GM12878 (cell line): ENCODE data around the gene GAGE10. TPM values are rescaled to one million over a fixed set of nuclear protein-coding genes. Genes with fewer than 3 reads are reported as not detected.

Source experiments
- ATAC-seq: fragments of 200-7000 bp; cut with Tn5 transposase; 3 replicates; pipeline ENCODE4 v1.9.1; 2020; ENCODE audit warnings: mild to moderate bottlenecking, moderate library complexity
- BruUV-seq: library from RNA; stranded (reverse); fragments of 400-500 nt; replicated peaks from 2 replicates; lab custom pipeline; 2021; lab: Mats Ljungman, UMichigan
- CTCF ChIA-PET: fragments of 300-600 bp; sonication (Branson Sonifier 250); formaldehyde crosslinking; extraction: SDS; loops from one replicate; lab custom pipeline; 2021; ENCODE audit warnings: inconsistent platforms; lab: Yijun Ruan, JAX
- POLR2A ChIA-PET: fragments of 350-600 bp; formaldehyde crosslinking; extraction: SDS; loops from one replicate; lab custom pipeline; 2021; ENCODE audit warnings: inconsistent platforms; lab: Charles Lee
- RAD21 ChIA-PET: fragments of 300-600 bp; sonication (Branson Sonifier 250); formaldehyde crosslinking; loops from one replicate; lab custom pipeline; 2023; ENCODE audit warnings: antibody characterized with exemption; ENCODE audit not compliant: unreplicated experiment; lab: Charles Lee
- SMC1A ChIA-PET: fragments of 300-600 bp; sonication (Branson Sonifier 250); formaldehyde crosslinking; loops from one replicate; lab custom pipeline; 2023; ENCODE audit not compliant: unreplicated experiment, uncharacterized antibody; lab: Charles Lee
- DNase-seq: peaks from one replicate; pipeline ENCODE4 v3.0.0-alpha.2; 2011; ENCODE audit warnings: low read depth, low spot score
- FAIRE-seq: peaks from 3 replicates; lab custom pipeline; 2011; peaks lifted over from hg19 to GRCh38; lab: Jason Lieb, UNC
- H2AFZ ChIP-seq: 2 replicates; pipeline ENCODE4 v1.6.0; 2011; ENCODE audit warnings: low read depth, low read length, control low read depth; ENCODE audit not compliant: control insufficient read depth
- H3K27ac ChIP-seq: 2 replicates; pipeline ENCODE4 v1.5.1; 2011; ENCODE audit warnings: control low read depth; ENCODE audit not compliant: control insufficient read depth, insufficient read depth
- H3K27me3 ChIP-seq, 2 experiments: replicated peaks in 1 of 2; 2 replicates each; pipeline versions ENCODE4 v1.6.0 to v1.6.1; 2011; ENCODE audit warnings: low read length in 1 of 2; ENCODE audit not compliant: control insufficient read depth in 2 of 2, insufficient read depth in 2 of 2
- H3K36me3 ChIP-seq, 2 experiments: 2 replicates each; pipeline ENCODE4 v1.5.1; 2011; ENCODE audit warnings: low read length in 1 of 2; ENCODE audit not compliant: control insufficient read depth in 2 of 2, insufficient read depth in 2 of 2
- H3K4me1 ChIP-seq: 2 replicates; pipeline ENCODE4 v1.6.1; 2011; ENCODE audit warnings: mild to moderate bottlenecking, low read length, moderate library complexity, mixed read lengths; ENCODE audit not compliant: control insufficient read depth, insufficient read depth
- H3K4me2 ChIP-seq: 2 replicates; pipeline ENCODE4 v1.6.0; 2011; ENCODE audit warnings: control low read depth; ENCODE audit not compliant: control insufficient read depth, insufficient read depth
- H3K4me3 ChIP-seq: fragments of 200-600 bp; sonication (generic); 2 replicates; pipeline ENCODE4 v1.5.1; 2016
- H3K79me2 ChIP-seq: 2 replicates; pipeline ENCODE4 v1.6.0; 2011; ENCODE audit warnings: low read length; ENCODE audit not compliant: control insufficient read depth, insufficient read depth
- H3K9ac ChIP-seq: 2 replicates; pipeline ENCODE4 v1.8.0; 2011; ENCODE audit warnings: low read length, control low read depth, mixed read lengths; ENCODE audit not compliant: control insufficient read depth, insufficient read depth
- H3K9me3 ChIP-seq: replicated peaks from 3 replicates; pipeline ENCODE4 v1.5.1; 2011; ENCODE audit warnings: mild to moderate bottlenecking, low read length; ENCODE audit not compliant: control insufficient read depth, insufficient read depth
- H4K20me1 ChIP-seq: 2 replicates; pipeline ENCODE4 v1.6.0; 2011; ENCODE audit not compliant: control insufficient read depth, insufficient read depth
- CBX3 ChIP-seq: fragments of 200-600 bp; sonication (generic); IDR thresholded peaks from 2 replicates; pipeline ENCODE4 v1.6.1; 2016; ENCODE audit warnings: low read depth, borderline replicate concordance
- CTCF ChIP-seq, 3 experiments: IDR thresholded peaks in 2 of 3; conservative IDR thresholded peaks in 1 of 3; 2 replicates each; pipeline ENCODE4 v1.5.1; 2011; ENCODE audit warnings: low read depth in 3 of 3, low read length in 3 of 3, mild to moderate bottlenecking in 3 of 3, control low read depth in 2 of 3, moderate library complexity in 2 of 3, inconsistent platforms in 1 of 3, mixed read lengths in 1 of 3; ENCODE audit not compliant: control insufficient read depth in 2 of 3, insufficient read depth in 1 of 3; ENCODE audit errors: extremely low read depth in 1 of 3
- EGR1 ChIP-seq, 2 experiments: IDR thresholded peaks; 1 replicate in 1 of 2; 2 replicates in 1 of 2; pipeline ENCODE4 v1.6.1; 2011 to 2012; ENCODE audit warnings: low read depth in 2 of 2, low read length in 2 of 2, borderline replicate concordance in 1 of 2, mild to moderate bottlenecking in 1 of 2, moderate library complexity in 1 of 2
- EP300 ChIP-seq, 2 experiments: fragments of 150-350 bp in 1 of 2; IDR thresholded peaks; 2 replicates each; pipeline ENCODE4 v1.6.1; 2011 to 2012; ENCODE audit warnings: low read depth in 2 of 2, low read length in 2 of 2, borderline replicate concordance in 1 of 2, improper control_type of control experiment in 1 of 2, inconsistent platforms in 1 of 2; ENCODE audit not compliant: control insufficient read depth in 1 of 2
- FOS ChIP-seq: IDR thresholded peaks from 3 replicates; pipeline ENCODE4 v1.6.1; 2011; ENCODE audit warnings: borderline replicate concordance; ENCODE audit not compliant: insufficient read length; ENCODE audit errors: extremely low read depth
- JUND ChIP-seq: IDR thresholded peaks from 2 replicates; pipeline ENCODE4 v1.6.1; 2012; ENCODE audit warnings: low read depth, mild to moderate bottlenecking, low read length, improper control_type of control experiment, moderate library complexity
- MXI1 ChIP-seq: fragments of 150-350 bp; IDR thresholded peaks from 2 replicates; pipeline ENCODE4 v1.6.1; 2011; ENCODE audit warnings: low read depth, mild to moderate bottlenecking, inconsistent platforms, low read length, improper control_type of control experiment
- NFYA ChIP-seq: IDR thresholded peaks from 2 replicates; pipeline ENCODE4 v1.6.1; 2011; ENCODE audit warnings: low read depth, mild to moderate bottlenecking, low read length, improper control_type of control experiment, borderline replicate concordance
- PAX5 ChIP-seq: IDR thresholded peaks from 2 replicates; pipeline ENCODE4 v1.6.1; 2011; ENCODE audit warnings: low read depth, low read length, borderline replicate concordance
- PKNOX1 ChIP-seq: fragments of 450-650 bp; IDR thresholded peaks from 2 replicates; pipeline ENCODE4 v1.6.1; 2016; ENCODE audit warnings: mild to moderate bottlenecking
- WGBS: methylation state at CpG from one replicate; pipeline ENCODE4 v1.1.6; 2016; ENCODE audit warnings: low lambda C conversion rate; ENCODE audit not compliant: insufficient replicate concordance, insufficient coverage; ENCODE audit errors: missing lambda C conversion rate; 5-methylcytosine and 5-hydroxymethylcytosine counted together
- in situ Hi-C: fragments of 300-500 bp; cut with MboI; formaldehyde crosslinking; loops from 9 replicates; pipeline ENCODE4 v1.14.3; 2018; ENCODE audit warnings: mixed read lengths
- intact Hi-C: fragments of 100-400 bp; cut with micrococcal nuclease; formaldehyde crosslinking; loops from one replicate; pipeline ENCODE4 v1.14.2; 2022; ENCODE audit not compliant: unreplicated experiment
- polyA plus RNA-seq, 11 experiments: library from polyadenylated mRNA; depleted of rRNA in 4 of 11; unstranded in 6 of 11; stranded (reverse) in 5 of 11; fragments of >200 nt; fragmentation: Nextera tagmentation in 4 of 11; fragmentation: Illumina TruSeq in 1 of 11; extraction: Ambion mirVana in 4 of 11; extraction: Trizol in 1 of 11; gene quantifications; 1 replicate in 1 of 11; 2 replicates in 10 of 11; pipeline versions ENCODE4 v1.2.1 to v1.2.3, GENCODE V29; 2011 to 2016; ENCODE audit warnings: inconsistent platforms in 2 of 11, missing spikeins in 2 of 11, low read depth in 1 of 11
- total RNA-seq, 4 experiments: library from RNA; depleted of rRNA in 3 of 4; stranded (reverse); fragments of >200 nt in 3 of 4; fragmentation: Illumina TruSeq in 1 of 4; extraction: Trizol in 1 of 4; gene quantifications; 2 replicates each; pipeline versions ENCODE4 v1.2.1 to v1.2.3, GENCODE V29; 2013 to 2021
- TF ChIP-seq, protein P1 (sequence below): IDR thresholded peaks from 2 replicates; pipeline ENCODE4 v1.6.1; 2011; ENCODE audit warnings: low read depth, mild to moderate bottlenecking, low read length, moderate library complexity, borderline replicate concordance; ENCODE audit errors: extremely low read depth

Gene GAGE10
- total and polyA plus RNA-seq, 10 of the 15 experiments (the other 5 are each of a cell fraction or from before 2014, with no cell fraction given): not detected

GRCh38 chrX:49282647-49283011 is 20.8 kb upstream of the GAGE10 start:
- WGBS: 61% methylated on average over 11 of the region's 11 CpGs
- ATAC-seq (no peak), DNase-seq (no peak), FAIRE-seq (no peak)
- ChIA-PET CTCF (no interaction called here), RAD21 (no interaction called here), SMC1A (no interaction called here), POLR2A (no interaction called here)
- BruUV-seq: no TSS peak
- TF ChIP-seq PAX5 (no peak), JUND (no peak), CTCF (IDR thresholded peaks at IDR 0.05 in 2 of 3, conservative IDR thresholded peaks at IDR 0.05 in 1 of 3; ENCODE audit: control insufficient read depth in 2 of 3, extremely low read depth in 1 of 3, insufficient read depth in 1 of 3, low read depth in 3 of 3, low read length in 3 of 3) (peak in 1 of 3 experiments; percentile 16; a peak in 1 of 6 replicates), EP300 (IDR thresholded peaks at IDR 0.05; ENCODE audit: borderline replicate concordance in 1 of 2, control insufficient read depth in 1 of 2, low read depth in 2 of 2, low read length in 2 of 2) (no peak)
- Histone ChIP-seq H3K27ac (no peak overlapping the region), H3K4me2 (no peak overlapping the region), H3K27me3 (no peaks in the 10 kb centered on the region), H3K36me3 (no peaks in the 10 kb centered on the region), H3K79me2 (no peaks in the 10 kb centered on the region), H3K9me3 (no peaks in the 10 kb centered on the region), H3K4me1 (no peaks in the 10 kb centered on the region), H3K9ac (no peak overlapping the region), H4K20me1 (no peaks in the 10 kb centered on the region), H2AFZ (no peak overlapping the region), H3K4me3 (no peak overlapping the region)
- intact Hi-C loops (no loop called here), in situ Hi-C loops (no loop called here)

DNA sequence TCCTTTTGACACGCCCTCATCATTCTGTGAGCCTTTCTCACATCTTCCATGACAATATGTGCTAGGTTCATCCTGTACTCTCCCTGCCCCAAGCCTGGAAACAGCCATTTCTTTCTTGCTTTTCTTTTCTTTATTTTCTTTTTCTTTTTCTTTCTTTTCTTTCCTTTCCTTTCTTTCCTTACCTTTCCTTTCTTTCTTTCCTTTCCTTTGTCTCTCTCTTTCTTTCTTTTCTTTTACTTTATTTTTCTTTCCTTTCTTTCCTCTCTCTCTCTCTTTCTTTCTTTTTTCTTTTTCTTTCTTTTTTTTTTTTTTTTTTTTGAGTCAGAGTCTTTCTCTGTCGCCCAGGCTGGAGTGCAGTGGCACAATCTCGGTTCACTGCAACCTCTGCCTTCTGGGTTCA is 19.2 kb upstream of the GAGE10 start:
- Histone ChIP-seq H3K36me3 (no peaks in the 10 kb centered on the region), H2AFZ (no peak overlapping the region), H3K4me3 (no peak overlapping the region), H3K9ac (no peak overlapping the region), H3K9me3 (no peaks in the 10 kb centered on the region), H3K4me2 (no peak overlapping the region), H3K4me1 (no peaks in the 10 kb centered on the region), H3K27me3 (no peaks in the 10 kb centered on the region), H3K79me2 (no peaks in the 10 kb centered on the region), H3K27ac (no peak overlapping the region), H4K20me1 (no peaks in the 10 kb centered on the region)
- POLR2A ChIA-PET: no interaction called here
- ATAC-seq: no peak
- intact Hi-C loops: no loop called here
- in situ Hi-C loops: no loop called here
- no peak for DNase-seq
- SMC1A ChIA-PET: no interaction called here
- no peak for FAIRE-seq
- BruUV-seq: no TSS peak
- RAD21 ChIA-PET: no interaction called here
- CTCF ChIA-PET: interaction anchor here (1.0 to 1.7 kb wide), 2 partner anchors 92 to 93 kb away, joined by 4 to 5 read pairs; no protein-coding TSS in a partner anchor
- 25% methylated on average over 2 of the region's 3 CpGs for WGBS
- TF ChIP-seq EGR1 (IDR thresholded peaks at IDR 0.05; ENCODE audit: borderline replicate concordance in 1 of 2, low read depth in 2 of 2, low read length in 2 of 2) (no peak), PKNOX1 (no peak), MXI1 (no peak), NFYA (no peak), FOS (no peak), CBX3 (no peak)
- TF ChIP-seq, protein P1, sequence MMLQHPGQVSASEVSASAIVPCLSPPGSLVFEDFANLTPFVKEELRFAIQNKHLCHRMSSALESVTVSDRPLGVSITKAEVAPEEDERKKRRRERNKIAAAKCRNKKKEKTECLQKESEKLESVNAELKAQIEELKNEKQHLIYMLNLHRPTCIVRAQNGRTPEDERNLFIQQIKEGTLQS: no peak
